A549 (cell line): ENCODE results near the gene MAG.

Experiments
- EP300 ChIP-seq, 2 experiments: fragments of >200 bp; sonication (Bioruptor Twin); formaldehyde crosslinking; IDR thresholded peaks; 2 replicates in 1 of 2; 3 replicates in 1 of 2; pipeline ENCODE4 v1.6.1; 2016 to 2017
- ESRRA ChIP-seq: fragments of 150-350 bp; IDR thresholded peaks from 2 replicates; pipeline ENCODE4 v1.6.1; 2014; ENCODE audit warnings: mild to moderate bottlenecking, low read length, borderline replicate concordance
- FOSL2 ChIP-seq, 2 experiments: fragments of 450-650 bp in 1 of 2; fragments of >200 bp in 1 of 2; sonication (Bioruptor Twin) in 1 of 2; formaldehyde crosslinking; IDR thresholded peaks; 2 replicates each; pipeline versions ENCODE4 v1.5.0 to v1.6.1; 2016 to 2020; ENCODE audit warnings: mild to moderate bottlenecking in 1 of 2, moderate library complexity in 1 of 2
- JUN ChIP-seq, 2 experiments: fragments of >200 bp; sonication (Bioruptor Twin); formaldehyde crosslinking; IDR thresholded peaks; 2 replicates in 1 of 2; 3 replicates in 1 of 2; pipeline ENCODE4 v1.6.1; 2016 to 2017
- KDM1A ChIP-seq: fragments of 200-600 bp; sonication (generic); IDR thresholded peaks from 2 replicates; pipeline ENCODE4 v1.6.1; 2016; ENCODE audit warnings: low read depth, mild to moderate bottlenecking
- MAX ChIP-seq: IDR thresholded peaks from 2 replicates; pipeline ENCODE4 v1.6.1; 2012
- POLR2A ChIP-seq: IDR thresholded peaks from 2 replicates; pipeline ENCODE4 v1.6.1; 2012; ENCODE audit warnings: mild to moderate bottlenecking, low read length
- RFX5 ChIP-seq: fragments of 450-650 bp; IDR thresholded peaks from 2 replicates; pipeline ENCODE4 v1.7.1; 2014; ENCODE audit warnings: antibody characterized with exemption, mild to moderate bottlenecking, moderate library complexity
- TF ChIP-seq, protein P1 (sequence below): fragments of >200 bp; sonication (Bioruptor Twin); formaldehyde crosslinking; IDR thresholded peaks from 3 replicates; pipeline ENCODE4 v1.5.1; 2016

DNA sequence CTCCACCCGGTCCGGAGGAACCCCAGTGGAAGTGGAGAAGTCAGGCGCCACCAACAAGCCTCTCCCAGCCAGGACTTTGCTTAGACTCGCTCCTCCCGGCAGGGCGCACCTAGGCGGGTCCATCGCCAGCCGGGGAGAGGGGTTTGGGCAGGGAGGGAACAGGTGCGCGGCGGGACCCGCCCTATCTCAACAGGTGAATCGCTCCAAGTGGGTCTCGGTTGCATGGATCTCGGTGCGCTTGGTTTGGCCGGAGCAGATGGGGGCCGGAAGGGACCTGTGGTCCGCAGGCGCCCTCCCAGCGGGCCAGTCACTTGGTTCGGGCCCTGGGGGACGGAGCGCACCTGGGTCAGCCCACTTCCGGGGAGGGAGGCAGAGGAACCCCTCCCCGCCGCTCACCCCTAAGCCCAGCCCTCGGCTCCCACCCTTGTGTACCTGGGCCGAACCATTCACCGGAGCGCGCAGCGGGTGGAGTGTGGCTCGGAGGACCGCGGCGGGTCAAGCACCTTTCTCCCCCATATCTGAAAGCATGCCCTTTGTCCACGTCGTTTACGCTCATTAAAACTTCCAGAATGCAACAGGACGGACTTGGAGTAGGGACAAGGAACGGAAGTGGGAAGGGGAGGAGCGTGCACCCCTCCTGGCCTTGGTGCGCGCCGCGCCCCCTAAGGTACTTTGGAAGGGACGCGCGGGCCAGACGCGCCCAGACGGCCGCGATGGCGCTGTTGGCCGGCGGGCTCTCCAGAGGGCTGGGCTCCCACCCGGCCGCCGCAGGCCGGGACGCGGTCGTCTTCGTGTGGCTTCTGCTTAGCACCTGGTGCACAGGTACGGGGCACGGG lies 43.4 kb upstream of the MAG start, which contains the start of gene LSR:
- TF ChIP-seq, protein P1, sequence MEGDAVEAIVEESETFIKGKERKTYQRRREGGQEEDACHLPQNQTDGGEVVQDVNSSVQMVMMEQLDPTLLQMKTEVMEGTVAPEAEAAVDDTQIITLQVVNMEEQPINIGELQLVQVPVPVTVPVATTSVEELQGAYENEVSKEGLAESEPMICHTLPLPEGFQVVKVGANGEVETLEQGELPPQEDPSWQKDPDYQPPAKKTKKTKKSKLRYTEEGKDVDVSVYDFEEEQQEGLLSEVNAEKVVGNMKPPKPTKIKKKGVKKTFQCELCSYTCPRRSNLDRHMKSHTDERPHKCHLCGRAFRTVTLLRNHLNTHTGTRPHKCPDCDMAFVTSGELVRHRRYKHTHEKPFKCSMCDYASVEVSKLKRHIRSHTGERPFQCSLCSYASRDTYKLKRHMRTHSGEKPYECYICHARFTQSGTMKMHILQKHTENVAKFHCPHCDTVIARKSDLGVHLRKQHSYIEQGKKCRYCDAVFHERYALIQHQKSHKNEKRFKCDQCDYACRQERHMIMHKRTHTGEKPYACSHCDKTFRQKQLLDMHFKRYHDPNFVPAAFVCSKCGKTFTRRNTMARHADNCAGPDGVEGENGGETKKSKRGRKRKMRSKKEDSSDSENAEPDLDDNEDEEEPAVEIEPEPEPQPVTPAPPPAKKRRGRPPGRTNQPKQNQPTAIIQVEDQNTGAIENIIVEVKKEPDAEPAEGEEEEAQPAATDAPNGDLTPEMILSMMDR: no peak
- TF ChIP-seq FOSL2 (IDR thresholded peaks at IDR 0.05): no peak
- TF ChIP-seq FOSL2 (CRISPR knock-in tag; IDR thresholded peaks at IDR 0.05): no peak
- TF ChIP-seq RFX5: no peak
- TF ChIP-seq POLR2A: no peak
- no peak for TF ChIP-seq JUN (IDR thresholded peaks at IDR 0.05)
- TF ChIP-seq KDM1A: no peak
- no peak for TF ChIP-seq ESRRA
- no peak for TF ChIP-seq EP300 (IDR thresholded peaks at IDR 0.05)
- no peak for TF ChIP-seq MAX
